ENCODE results near the gene MMP25.

MMP25 gene

DNA sequence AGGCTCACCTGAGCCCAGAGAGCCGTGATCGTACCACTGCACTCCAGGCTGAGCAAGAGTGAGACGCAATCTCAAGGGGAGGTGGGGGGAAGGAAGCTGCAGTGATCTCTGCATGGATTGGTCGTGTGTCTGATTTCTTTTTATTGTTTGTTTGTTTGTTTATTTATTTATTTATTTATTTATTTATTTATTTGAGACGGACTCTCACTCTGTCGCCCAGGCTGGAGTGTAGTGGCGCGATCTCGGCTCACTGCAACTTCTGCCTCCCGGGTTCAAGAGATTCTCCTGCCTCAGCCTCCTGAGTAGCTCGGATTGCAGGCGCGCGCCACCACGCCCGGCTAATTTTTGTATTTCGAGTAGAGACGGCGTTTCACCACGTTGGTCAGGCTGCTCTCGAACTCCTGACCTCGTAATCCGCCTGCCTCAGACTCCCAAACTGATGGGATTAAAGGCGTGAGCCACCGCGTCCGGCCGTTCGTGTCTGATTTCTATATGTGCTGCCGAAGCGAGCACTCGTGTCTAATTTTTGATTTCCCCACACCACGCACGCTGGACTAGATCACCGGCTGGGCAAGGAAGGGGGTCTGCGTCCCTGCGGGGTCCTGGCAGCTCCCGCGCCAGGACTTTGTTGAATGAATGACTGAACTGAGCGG is 26.6 kb upstream of the MMP25 start:
- TF ChIP-seq, protein P1, sequence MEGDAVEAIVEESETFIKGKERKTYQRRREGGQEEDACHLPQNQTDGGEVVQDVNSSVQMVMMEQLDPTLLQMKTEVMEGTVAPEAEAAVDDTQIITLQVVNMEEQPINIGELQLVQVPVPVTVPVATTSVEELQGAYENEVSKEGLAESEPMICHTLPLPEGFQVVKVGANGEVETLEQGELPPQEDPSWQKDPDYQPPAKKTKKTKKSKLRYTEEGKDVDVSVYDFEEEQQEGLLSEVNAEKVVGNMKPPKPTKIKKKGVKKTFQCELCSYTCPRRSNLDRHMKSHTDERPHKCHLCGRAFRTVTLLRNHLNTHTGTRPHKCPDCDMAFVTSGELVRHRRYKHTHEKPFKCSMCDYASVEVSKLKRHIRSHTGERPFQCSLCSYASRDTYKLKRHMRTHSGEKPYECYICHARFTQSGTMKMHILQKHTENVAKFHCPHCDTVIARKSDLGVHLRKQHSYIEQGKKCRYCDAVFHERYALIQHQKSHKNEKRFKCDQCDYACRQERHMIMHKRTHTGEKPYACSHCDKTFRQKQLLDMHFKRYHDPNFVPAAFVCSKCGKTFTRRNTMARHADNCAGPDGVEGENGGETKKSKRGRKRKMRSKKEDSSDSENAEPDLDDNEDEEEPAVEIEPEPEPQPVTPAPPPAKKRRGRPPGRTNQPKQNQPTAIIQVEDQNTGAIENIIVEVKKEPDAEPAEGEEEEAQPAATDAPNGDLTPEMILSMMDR (IDR thresholded peaks at IDR 0.05): no peak
- Histone ChIP-seq H3K36me3 (no peaks in the 10 kb centered on the region), H3K4me3 (peak overlapping the region; percentile 73 to 88), H3K27ac (peak overlapping the region in 1 of 2 donors; percentile 96), H3K27me3 (peaks cover 0 to 24% of the 10 kb centered on the region in 2 donors), H3K9me3 (no peaks in the 10 kb centered on the region), H3K4me1 (peaks cover 0 to 52% (median 37%) of the 10 kb centered on the region in 4 donors)
- DNase-seq: no peak
- intact Hi-C loops (cut with DNase I; ENCODE audit: low total_unique reads): no loop called here

DNA sequence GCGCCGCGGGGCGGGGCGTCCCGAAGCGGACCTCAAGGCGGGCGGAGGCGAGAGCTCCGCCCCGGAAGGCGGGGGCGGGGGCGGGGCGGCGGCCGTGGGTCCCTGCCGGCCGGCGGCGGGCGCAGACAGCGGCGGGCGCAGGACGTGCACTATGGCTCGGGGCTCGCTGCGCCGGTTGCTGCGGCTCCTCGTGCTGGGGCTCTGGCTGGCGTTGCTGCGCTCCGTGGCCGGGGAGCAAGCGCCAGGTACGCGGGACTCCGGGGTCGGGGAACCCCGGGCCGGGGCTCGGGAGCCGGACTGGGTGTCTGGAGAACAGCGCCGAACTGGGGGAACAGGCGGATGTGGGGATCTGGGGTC is 26.1 kb upstream of the MMP25 start, which contains the start of gene TNFRSF12A:
TNFRSF12A (plus strand) TSS at position 122 of the 357 bp plus-strand sequence; CDS start at position 152, 30 bp downstream.
- Histone ChIP-seq H3K4me1 (peaks cover 0 to 56% (median 40%) of the 10 kb centered on the region in 4 donors), H3K27me3 (peaks cover 0 to 24% of the 10 kb centered on the region in 2 donors), H3K36me3 (no peaks in the 10 kb centered on the region), H3K27ac (peak within 1 kb of the TSS; percentile 95 to 96), H3K4me3 (peak within 1 kb of the TSS; percentile 73 to 88), H3K9me3 (no peaks in the 10 kb centered on the region)
- TF ChIP-seq, protein P1 (IDR thresholded peaks at IDR 0.05): peak in 1 of 2 experiments; percentile 13
- intact Hi-C loops (cut with DNase I; ENCODE audit: low total_unique reads): no loop called here
- peak; percentile 70 to 88 for DNase-seq

DNA sequence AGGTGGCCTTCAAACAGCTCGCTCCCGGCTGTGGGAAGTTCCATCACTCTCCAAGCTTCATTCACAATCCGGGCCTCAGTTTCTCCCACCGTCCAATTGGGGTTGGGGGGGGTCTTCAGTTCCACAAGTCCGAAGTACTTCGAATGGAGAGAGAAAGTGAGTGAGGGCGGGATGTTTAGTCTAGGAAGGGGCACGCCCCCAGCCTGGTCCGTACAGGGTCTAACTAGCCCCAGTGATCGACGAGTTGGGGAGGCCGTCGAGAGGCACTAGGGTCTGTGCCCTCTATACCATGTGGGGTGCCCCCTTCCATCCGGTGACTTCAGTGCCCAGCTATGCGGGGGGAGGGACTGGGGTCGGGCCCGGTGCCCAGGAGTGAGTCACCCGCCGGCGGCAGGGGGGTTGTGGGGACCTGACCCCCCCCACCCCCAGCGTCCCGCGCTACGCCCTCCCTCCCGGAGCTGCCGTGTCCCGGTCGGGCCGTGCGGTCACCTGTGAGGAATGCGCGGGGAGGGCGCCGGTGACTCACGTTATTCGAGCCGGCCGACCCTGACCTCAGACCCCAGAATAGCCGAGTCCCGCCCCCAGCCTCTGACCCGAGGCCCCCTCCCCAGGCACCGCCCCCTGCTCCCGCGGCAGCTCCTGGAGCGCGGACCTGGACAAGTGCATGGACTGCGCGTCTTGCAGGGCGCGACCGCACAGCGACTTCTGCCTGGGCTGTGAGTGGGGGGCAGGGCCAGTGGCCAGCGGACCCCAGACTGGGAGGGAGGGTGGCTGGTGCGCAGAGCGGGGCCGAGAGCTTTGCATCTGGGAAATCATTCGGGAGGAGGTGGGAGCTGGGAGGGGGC is 25.5 kb upstream of the MMP25 start:
- Histone ChIP-seq H3K27me3 (peaks cover 0 to 24% of the 10 kb centered on the region in 2 donors), H3K4me3 (peak overlapping the region; percentile 73 to 88), H3K9me3 (no peaks in the 10 kb centered on the region), H3K4me1 (peaks cover 0 to 58% (median 40%) of the 10 kb centered on the region in 4 donors), H3K27ac (peak overlapping the region; percentile 95 to 96), H3K36me3 (peaks cover 0 to 5% (median 2%) of the 10 kb centered on the region in 3 donors)
- TF ChIP-seq, protein P1 (IDR thresholded peaks at IDR 0.05): peak in 1 of 2 experiments; percentile 3
- intact Hi-C loops (cut with DNase I; ENCODE audit: low total_unique reads): no loop called here
- DNase-seq: peak; percentile 63 to 92

DNA sequence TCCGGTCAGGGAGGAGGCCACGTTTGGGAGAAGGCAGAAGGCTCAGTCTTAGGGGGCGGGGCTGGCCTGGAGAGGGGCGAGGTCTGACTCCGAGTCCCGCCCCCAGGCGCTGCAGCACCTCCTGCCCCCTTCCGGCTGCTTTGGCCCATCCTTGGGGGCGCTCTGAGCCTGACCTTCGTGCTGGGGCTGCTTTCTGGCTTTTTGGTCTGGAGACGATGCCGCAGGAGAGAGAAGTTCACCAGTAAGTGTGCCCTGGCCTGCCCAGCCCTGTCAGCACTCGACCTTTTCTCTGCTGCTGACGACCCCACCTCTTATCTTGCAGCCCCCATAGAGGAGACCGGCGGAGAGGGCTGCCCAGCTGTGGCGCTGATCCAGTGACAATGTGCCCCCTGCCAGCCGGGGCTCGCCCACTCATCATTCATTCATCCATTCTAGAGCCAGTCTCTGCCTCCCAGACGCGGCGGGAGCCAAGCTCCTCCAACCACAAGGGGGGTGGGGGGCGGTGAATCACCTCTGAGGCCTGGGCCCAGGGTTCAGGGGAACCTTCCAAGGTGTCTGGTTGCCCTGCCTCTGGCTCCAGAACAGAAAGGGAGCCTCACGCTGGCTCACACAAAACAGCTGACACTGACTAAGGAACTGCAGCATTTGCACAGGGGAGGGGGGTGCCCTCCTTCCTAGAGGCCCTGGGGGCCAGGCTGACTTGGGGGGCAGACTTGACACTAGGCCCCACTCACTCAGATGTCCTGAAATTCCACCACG is 24.7 kb upstream of the MMP25 start:
- peak; percentile 77 to 91 for DNase-seq
- intact Hi-C loops (cut with DNase I; ENCODE audit: low total_unique reads): no loop called here

More for the DNA sequence above, 24.7 kb upstream of the MMP25 start:
- Histone ChIP-seq H3K4me3 (peak overlapping the region; percentile 73 to 88), H3K9me3 (no peaks in the 10 kb centered on the region), H3K27ac (peak overlapping the region; percentile 95 to 96), H3K36me3 (peaks cover 0 to 13% (median 10%) of the 10 kb centered on the region in 3 donors), H3K27me3 (peaks cover 0 to 24% of the 10 kb centered on the region in 2 donors), H3K4me1 (peaks cover 0 to 58% (median 40%) of the 10 kb centered on the region in 4 donors)
- TF ChIP-seq, protein P1 (IDR thresholded peaks at IDR 0.05): peak in 1 of 2 experiments; percentile 16
